HG03354 (cell line): ENCODE measurements around the gene THSD4.

Source experiments
- ATAC-seq: cut with Tn5 transposase; IDR thresholded peaks from one replicate; pipeline ENCODE4 v1.9.1; 2021; ENCODE audit warnings: mild to moderate bottlenecking; ENCODE audit not compliant: unreplicated experiment, poor library complexity, severe bottlenecking

The THSD4 gene

GRCh38 chr15:71677352-71677751 lies 562.1 kb downstream of the THSD4 start:
- ATAC-seq: no peak

GRCh38 chr15:71677766-71678165 lies 562.5 kb downstream of the THSD4 start:
- no peak for ATAC-seq

- no peak for ATAC-seq
These were observed 562.9 kb downstream of the THSD4 start for GRCh38 chr15:71678191-71678590.

GRCh38 chr15:71678605-71679004 lies 563.3 kb downstream of the THSD4 start:
- ATAC-seq: no peak

GRCh38 chr15:71679223-71679792 lies 564.0 kb downstream of the THSD4 start:
- ATAC-seq: no peak

- ATAC-seq: no peak
These were observed 564.6 kb downstream of the THSD4 start for GRCh38 chr15:71679793-71680353.

- no peak for ATAC-seq
These were observed 566.7 kb downstream of the THSD4 start for GRCh38 chr15:71682001-71682400.

- ATAC-seq: no peak
These were observed 568.4 kb downstream of the THSD4 start for GRCh38 chr15:71683411-71684274.

- no peak for ATAC-seq
These were observed 570.2 kb downstream of the THSD4 start for GRCh38 chr15:71685420-71685993.

GRCh38 chr15:71686221-71687050 lies 571.2 kb downstream of the THSD4 start:
- ATAC-seq: no peak

- no peak for ATAC-seq
These were observed 572.7 kb downstream of the THSD4 start for GRCh38 chr15:71687902-71688508.

GRCh38 chr15:71688509-71689094 lies 573.3 kb downstream of the THSD4 start:
- no peak for ATAC-seq

GRCh38 chr15:71691081-71691457 lies 575.8 kb downstream of the THSD4 start:
- no peak for ATAC-seq

- no peak for ATAC-seq
These were observed 576.5 kb downstream of the THSD4 start for GRCh38 chr15:71691458-71692417.

GRCh38 chr15:71697236-71697635 lies 582.0 kb downstream of the THSD4 start:
- no peak for ATAC-seq

GRCh38 chr15:71698030-71698429 lies 582.8 kb downstream of the THSD4 start:
- no peak for ATAC-seq

- no peak for ATAC-seq
These were observed 583.5 kb downstream of the THSD4 start for GRCh38 chr15:71698742-71699141.

- no peak for ATAC-seq
These were observed 584.7 kb downstream of the THSD4 start for GRCh38 chr15:71699977-71700376.
